VCaP (cell line): Measurements from ENCODE around the gene WDR73.

Experiments used
- H3K27ac ChIP-seq: fragments of 450-650 bp; 2 replicates; pipeline ENCODE4 v1.5.1; 2017
- CTCF ChIP-seq: fragments of 450-650 bp; conservative IDR thresholded peaks from 2 replicates; pipeline ENCODE4 v1.5.1; 2017; ENCODE audit warnings: mild to moderate bottlenecking, moderate library complexity

WDR73 gene

DNA sequence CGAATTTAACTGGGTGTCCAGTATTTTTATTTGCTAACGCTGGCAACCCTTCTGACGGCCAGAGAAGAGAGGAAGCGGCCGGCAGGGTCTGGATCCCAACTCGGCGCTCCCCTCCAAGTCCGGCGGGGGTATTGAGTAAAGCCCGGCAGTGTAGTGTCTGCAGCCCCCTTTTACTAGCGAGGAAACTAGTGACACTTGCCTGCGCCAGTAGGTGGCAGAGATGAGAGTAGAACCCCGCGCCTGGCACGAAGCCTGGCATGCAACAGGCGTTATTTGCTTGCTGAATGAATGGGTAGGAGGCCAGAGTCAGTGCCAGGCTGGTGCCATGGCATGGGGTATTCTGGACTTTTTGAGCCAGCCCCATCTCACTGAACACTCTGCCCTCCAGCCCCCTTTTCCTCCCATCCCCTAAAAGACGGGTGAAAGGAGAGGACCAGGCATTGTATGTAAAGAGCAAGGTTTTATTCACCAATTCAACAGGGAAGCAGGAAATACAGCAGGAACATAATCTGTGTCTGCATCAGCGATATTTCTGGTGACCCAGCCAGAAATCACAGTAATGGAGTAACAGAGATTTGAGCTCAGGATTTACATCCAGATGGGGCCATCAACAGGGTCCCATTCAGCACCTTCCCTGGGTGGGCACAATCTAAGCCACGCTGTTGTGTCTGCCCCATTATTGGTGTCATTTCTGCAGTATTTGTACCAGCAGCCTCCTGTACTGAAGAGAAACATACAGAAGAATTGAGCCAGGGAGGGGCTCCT lies 788 bp upstream of the WDR73 start:
- peak overlapping the region; percentile 95 for H3K27ac ChIP-seq
- TF ChIP-seq CTCF, result peak; percentile 91

- peak overlapping the region; percentile 95 for H3K27ac ChIP-seq
- no peak for TF ChIP-seq CTCF
Measured at GRCh38 chr15:84653584-84653909, 536 bp downstream of the WDR73 start.

GRCh38 chr15:84649706-84650105 lies 4.4 kb downstream of the WDR73 start:
- no peak overlapping the region for H3K27ac ChIP-seq
- TF ChIP-seq CTCF, result no peak

- TF ChIP-seq CTCF, result no peak
- H3K27ac ChIP-seq, result no peak overlapping the region
Measured at GRCh38 chr15:84648539-84648938, 5.5 kb downstream of the WDR73 start.

DNA sequence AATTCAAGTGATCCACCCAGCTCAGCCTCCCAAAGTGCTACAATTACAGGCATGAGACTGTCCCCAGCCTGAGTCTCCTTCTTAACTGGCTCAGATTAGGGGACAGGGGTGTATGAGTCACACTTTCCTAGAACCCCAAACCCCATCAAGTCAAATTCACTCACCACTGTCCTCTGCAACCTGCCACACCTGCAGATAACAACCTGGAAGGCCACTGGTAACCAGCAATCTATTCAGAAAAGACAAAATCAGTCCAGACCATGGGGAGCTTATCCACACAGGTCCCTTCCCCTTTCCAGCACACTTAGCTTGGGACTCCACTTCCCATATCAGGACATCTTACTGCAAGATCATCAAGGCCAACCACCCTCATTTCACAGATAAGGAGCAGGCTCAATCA lies 6.4 kb downstream of the WDR73 start:
- no peak for TF ChIP-seq CTCF
- H3K27ac ChIP-seq, result no peak overlapping the region

DNA sequence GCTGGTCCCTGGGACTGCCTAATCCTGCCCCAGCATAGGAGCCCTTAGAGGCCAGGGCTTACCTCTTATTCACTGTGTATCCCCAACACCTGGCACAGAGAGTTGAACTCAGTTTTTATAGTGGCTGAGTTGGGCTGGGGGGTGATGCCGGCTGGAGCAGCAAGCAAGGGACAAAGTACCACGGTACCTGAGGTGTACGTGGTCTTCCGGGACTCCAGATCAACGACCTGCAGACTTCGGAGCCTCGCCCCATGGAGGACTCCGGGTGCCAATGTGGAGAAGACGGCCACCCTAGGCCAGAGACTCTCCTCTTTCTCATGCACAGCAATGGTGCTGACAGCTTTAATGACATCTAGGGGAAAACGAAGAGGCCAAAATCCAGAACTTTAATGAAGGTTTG lies 8.1 kb downstream of the WDR73 start:
- H3K27ac ChIP-seq, result no peak overlapping the region
- no peak for TF ChIP-seq CTCF

- TF ChIP-seq CTCF, result no peak
- H3K27ac ChIP-seq, result no peak overlapping the region
Measured at GRCh38 chr15:84645496-84645895, 8.6 kb downstream of the WDR73 start.
